Right renal cortex interstitium (tissue), 3 donors: ENCODE results near the gene LTF. TPM values are rescaled to one million over a fixed set of nuclear protein-coding genes. Genes with fewer than 3 reads are reported as not detected.

Experiments used
- DNase-seq, 3 donors: peaks; one replicate each; pipeline ENCODE4 v3.0.0-alpha.2; 2013; ENCODE audit warnings: low read depth in 3 of 3, low spot score in 2 of 3
- polyA plus RNA-seq, 3 donors: library from polyadenylated mRNA; unstranded; fragments of 120-200 nt; gene quantifications; one replicate each; pipeline ENCODE4 v1.2.1, GENCODE V29; 2013; ENCODE audit not compliant: insufficient read length in 3 of 3

LTF gene
- polyA plus RNA-seq, 3 donors: 2.3 to 2.8 (median 2.6) TPM

- DNase-seq: no peak
These were observed 6.1 kb upstream of the LTF start for GRCh38 chr3:46470831-46471230.

GRCh38 chr3:46469680-46470357 lies 5.1 kb upstream of the LTF start:
- no peak for DNase-seq

GRCh38 chr3:46468753-46469600 lies 4.3 kb upstream of the LTF start:
- DNase-seq: no peak

- no peak for DNase-seq
These were observed 2.9 kb upstream of the LTF start for GRCh38 chr3:46467562-46467961.

GRCh38 chr3:46466871-46467403 lies 2.2 kb upstream of the LTF start:
- DNase-seq: no peak

GRCh38 chr3:46466273-46466672 lies 1.6 kb upstream of the LTF start:
- DNase-seq: no peak

GRCh38 chr3:46465196-46465520 lies 453 bp upstream of the LTF start:
- no peak for DNase-seq

GRCh38 chr3:46463868-46464241 lies 850 bp downstream of the LTF start:
- no peak for DNase-seq

- DNase-seq: no peak
These were observed 1.4 kb downstream of the LTF start for GRCh38 chr3:46463120-46463867.

GRCh38 chr3:46462511-46462910 lies 2.2 kb downstream of the LTF start:
- DNase-seq: no peak

- no peak for DNase-seq
These were observed 2.6 kb downstream of the LTF start for GRCh38 chr3:46462111-46462510.

- no peak for DNase-seq
These were observed 4.7 kb downstream of the LTF start for GRCh38 chr3:46460051-46460450.

- no peak for DNase-seq
These were observed 8.6 kb downstream of the LTF start for GRCh38 chr3:46456118-46456517.

GRCh38 chr3:46455231-46456115 lies 9.2 kb downstream of the LTF start:
- DNase-seq: no peak

- no peak for DNase-seq
These were observed 10.1 kb downstream of the LTF start for GRCh38 chr3:46454606-46455005.

- DNase-seq: no peak
These were observed 10.5 kb downstream of the LTF start for GRCh38 chr3:46454209-46454595.

- DNase-seq: no peak
These were observed 11.0 kb downstream of the LTF start for GRCh38 chr3:46453526-46454208.

GRCh38 chr3:46449755-46450552 lies 14.8 kb downstream of the LTF start:
- DNase-seq: no peak

- no peak for DNase-seq
These were observed 16.0 kb downstream of the LTF start for GRCh38 chr3:46448721-46449120.
